Keratinocyte (primary cell): ENCODE data around the gene PIK3IP1.

ENCODE experiments used
- EZH2 ChIP-seq: IDR thresholded peaks from one replicate; pipeline ENCODE4 v1.6.1; 2012; ENCODE audit warnings: inconsistent platforms, mild to moderate bottlenecking, low read length, moderate library complexity
- TF ChIP-seq, protein P1 (sequence below), 3 experiments: IDR thresholded peaks in 1 of 3; conservative IDR thresholded peaks in 1 of 3; optimal IDR thresholded peaks in 1 of 3; 2 replicates in 2 of 3; 3 replicates in 1 of 3; pipeline versions ENCODE3 to v1.5.1; 2011; ENCODE audit warnings: low read length in 3 of 3, mild to moderate bottlenecking in 3 of 3, moderate library complexity in 2 of 3, control low read depth in 1 of 3, inconsistent platforms in 1 of 3; ENCODE audit not compliant: insufficient read depth in 2 of 3; ENCODE audit errors: extremely low read depth in 1 of 3

GRCh38 chr22:31300896-31301295 lies 8.6 kb upstream of the PIK3IP1 start:
- TF ChIP-seq, protein P1, sequence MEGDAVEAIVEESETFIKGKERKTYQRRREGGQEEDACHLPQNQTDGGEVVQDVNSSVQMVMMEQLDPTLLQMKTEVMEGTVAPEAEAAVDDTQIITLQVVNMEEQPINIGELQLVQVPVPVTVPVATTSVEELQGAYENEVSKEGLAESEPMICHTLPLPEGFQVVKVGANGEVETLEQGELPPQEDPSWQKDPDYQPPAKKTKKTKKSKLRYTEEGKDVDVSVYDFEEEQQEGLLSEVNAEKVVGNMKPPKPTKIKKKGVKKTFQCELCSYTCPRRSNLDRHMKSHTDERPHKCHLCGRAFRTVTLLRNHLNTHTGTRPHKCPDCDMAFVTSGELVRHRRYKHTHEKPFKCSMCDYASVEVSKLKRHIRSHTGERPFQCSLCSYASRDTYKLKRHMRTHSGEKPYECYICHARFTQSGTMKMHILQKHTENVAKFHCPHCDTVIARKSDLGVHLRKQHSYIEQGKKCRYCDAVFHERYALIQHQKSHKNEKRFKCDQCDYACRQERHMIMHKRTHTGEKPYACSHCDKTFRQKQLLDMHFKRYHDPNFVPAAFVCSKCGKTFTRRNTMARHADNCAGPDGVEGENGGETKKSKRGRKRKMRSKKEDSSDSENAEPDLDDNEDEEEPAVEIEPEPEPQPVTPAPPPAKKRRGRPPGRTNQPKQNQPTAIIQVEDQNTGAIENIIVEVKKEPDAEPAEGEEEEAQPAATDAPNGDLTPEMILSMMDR (optimal IDR thresholded peaks at IDR 0.05 in 1 of 3, IDR thresholded peaks at IDR 0.05 in 1 of 3, conservative IDR thresholded peaks at IDR 0.05 in 1 of 3; ENCODE audit: extremely low read depth in 1 of 3, insufficient read depth in 2 of 3, low read length in 3 of 3), result no peak
- no peak for TF ChIP-seq EZH2
